Neuronal stem cell (in vitro differentiated cells): ENCODE results near the gene C1QTNF4.

Experiments used
- DNase-seq: peaks from one replicate; pipeline ENCODE4 v3.0.0-alpha.2; 2013; ENCODE audit warnings: low spot score
- H2AFZ ChIP-seq: one replicate; pipeline ENCODE4 v1.6.1; 2013; ENCODE audit warnings: mild to moderate bottlenecking, low read length, inconsistent platforms
- H2AK5ac ChIP-seq: 2 replicates; pipeline ENCODE4 v1.6.1; 2013; ENCODE audit warnings: low read depth, mild to moderate bottlenecking, inconsistent platforms, low read length, moderate library complexity, mixed read lengths
- H2BK120ac ChIP-seq: 2 replicates; pipeline ENCODE4 v1.6.1; 2013; ENCODE audit warnings: low read depth, mild to moderate bottlenecking, inconsistent platforms, low read length, moderate library complexity, mixed read lengths
- H2BK12ac ChIP-seq: one replicate; pipeline ENCODE4 v1.6.1; 2013; ENCODE audit warnings: low read length, inconsistent platforms
- H2BK15ac ChIP-seq: 2 replicates; pipeline ENCODE4 v1.6.1; 2013; ENCODE audit warnings: mild to moderate bottlenecking, low read length, inconsistent platforms, mixed read lengths
- H2BK5ac ChIP-seq: one replicate; pipeline ENCODE4 v1.6.1; 2013; ENCODE audit warnings: inconsistent platforms, mild to moderate bottlenecking, low read length, moderate library complexity
- H3K14ac ChIP-seq: one replicate; pipeline ENCODE4 v1.6.1; 2013; ENCODE audit warnings: low read length, inconsistent platforms
- H3K18ac ChIP-seq: 2 replicates; pipeline ENCODE4 v1.6.1; 2013; ENCODE audit warnings: low read length, inconsistent platforms
- H3K23ac ChIP-seq: 2 replicates; pipeline ENCODE4 v1.6.1; 2013; ENCODE audit warnings: low read depth, mild to moderate bottlenecking, mixed read lengths, low read length, inconsistent platforms; ENCODE audit not compliant: poor library complexity
- H3K27ac ChIP-seq: replicated peaks from 3 replicates; pipeline ENCODE4 v1.5.1; 2013; ENCODE audit warnings: low read length, inconsistent platforms
- H3K27me3 ChIP-seq, 3 experiments: 2 replicates each; pipeline ENCODE4 v1.6.1; 2013; ENCODE audit warnings: low read length in 3 of 3, mild to moderate bottlenecking in 2 of 3, inconsistent platforms in 1 of 3, low read depth in 1 of 3, mixed read lengths in 1 of 3, moderate library complexity in 1 of 3; ENCODE audit not compliant: control insufficient read depth in 3 of 3, insufficient read depth in 3 of 3
- H3K36me3 ChIP-seq, 2 donors: replicated peaks in 1 of 2; 2 replicates each; pipeline ENCODE4 v1.6.1; 2013; ENCODE audit warnings: low read length in 2 of 2; ENCODE audit not compliant: control insufficient read depth in 2 of 2, insufficient read depth in 2 of 2
- H3K4ac ChIP-seq: 2 replicates; pipeline ENCODE4 v1.6.1; 2013; ENCODE audit warnings: inconsistent platforms, mild to moderate bottlenecking, low read length, moderate library complexity
- H3K4me1 ChIP-seq, 2 donors: 1 replicate in 1 of 2; 2 replicates in 1 of 2; pipeline ENCODE4 v1.6.1; 2013; ENCODE audit warnings: low read length in 2 of 2, low read depth in 1 of 2; ENCODE audit not compliant: control insufficient read depth in 2 of 2, insufficient read depth in 1 of 2
- H3K4me2 ChIP-seq: one replicate; pipeline ENCODE4 v1.6.1; 2013; ENCODE audit warnings: mild to moderate bottlenecking, low read length, inconsistent platforms; ENCODE audit not compliant: insufficient read depth, poor library complexity, severe bottlenecking
- H3K4me3 ChIP-seq, 2 donors: 2 replicates each; pipeline ENCODE4 v1.5.1; 2013; ENCODE audit warnings: low read length in 2 of 2, mild to moderate bottlenecking in 2 of 2, inconsistent platforms in 1 of 2, moderate library complexity in 1 of 2
- H3K79me1 ChIP-seq: one replicate; pipeline ENCODE4 v1.6.1; 2013; ENCODE audit warnings: low read depth, mild to moderate bottlenecking, inconsistent platforms, low read length, moderate library complexity
- H3K9ac ChIP-seq: one replicate; pipeline ENCODE4 v1.6.1; 2013; ENCODE audit warnings: mild to moderate bottlenecking, low read depth, low read length, inconsistent platforms; ENCODE audit not compliant: poor library complexity
- H3K9me3 ChIP-seq, 2 donors: replicated peaks in 1 of 2; 2 replicates each; pipeline versions ENCODE3 to v1.6.1; 2013; ENCODE audit warnings: low read length in 2 of 2, mild to moderate bottlenecking in 2 of 2, inconsistent platforms in 1 of 2, low read depth in 1 of 2, mixed read lengths in 1 of 2, moderate library complexity in 1 of 2; ENCODE audit not compliant: control insufficient read depth in 2 of 2, insufficient read depth in 1 of 2
- H4K8ac ChIP-seq: one replicate; pipeline ENCODE4 v1.6.1; 2013; ENCODE audit warnings: low read depth, mild to moderate bottlenecking, inconsistent platforms, low read length, moderate library complexity
- H4K91ac ChIP-seq: one replicate; pipeline ENCODE4 v1.6.1; 2013; ENCODE audit warnings: low read length, low read depth, mild to moderate bottlenecking, inconsistent platforms; ENCODE audit not compliant: poor library complexity
- WGBS, 2 donors: extraction: QIAGEN DNeasy Blood & Tissue Kit; methylation state at CpG; one replicate each; pipeline ENCODE4 v1.1.7; 2013; ENCODE audit warnings: missing lambda C conversion rate in 2 of 2, mixed read lengths in 1 of 2; ENCODE audit not compliant: insufficient read length in 2 of 2, insufficient replicate concordance in 1 of 2; ENCODE audit errors: extremely low coverage in 2 of 2; 5-methylcytosine and 5-hydroxymethylcytosine counted together

The C1QTNF4 gene

GRCh38 chr11:47583844-47584243 lies 10.4 kb downstream of the C1QTNF4 start:
- Histone ChIP-seq H3K79me1 (peaks cover 11% of the 10 kb centered on the region), H2BK120ac (no peak overlapping the region), H2BK15ac (no peak overlapping the region), H3K18ac (no peak overlapping the region), H3K4me3 (no peak overlapping the region), H3K14ac (no peak overlapping the region), H2BK12ac (no peak overlapping the region), H3K4me1 (peaks cover 8% of the 10 kb centered on the region in 2 donors), H3K4ac (no peak overlapping the region), H3K36me3 (peaks cover 33 to 53% of the 10 kb centered on the region in 2 donors), H2BK5ac (no peak overlapping the region), H3K27ac (no peak overlapping the region), H3K27me3 (no peaks in the 10 kb centered on the region), H3K23ac (no peak overlapping the region), H3K9me3 (peaks cover 0 to 1% of the 10 kb centered on the region in 2 donors), H4K8ac (no peak overlapping the region), H2AK5ac (no peak overlapping the region), H3K4me2 (no peak overlapping the region), H2AFZ (no peak overlapping the region), H3K9ac (no peak overlapping the region), H4K91ac (no peak overlapping the region)
- no peak for DNase-seq
- no CpG with 5 or more reads among the region's 5 CpGs for WGBS, 2 donors

- Histone ChIP-seq H2AK5ac (peak within 1 kb of the TSS; percentile 17), H3K4me3 (peak within 1 kb of the TSS; percentile 89 to 95), H3K4me1 (peaks cover 12 to 18% of the 10 kb centered on the region in 2 donors), H3K36me3 (peaks cover 31 to 71% of the 10 kb centered on the region in 2 donors), H3K79me1 (peaks cover 12% of the 10 kb centered on the region), H2BK5ac (peak within 1 kb of the TSS; percentile 85), H3K27me3 (no peaks in the 10 kb centered on the region), H3K23ac (peak within 1 kb of the TSS; percentile 95), H4K8ac (no peak within 1 kb of the TSS), H3K4me2 (peak within 1 kb of the TSS; percentile 70), H3K14ac (peak within 1 kb of the TSS; percentile 97), H3K9ac (peak within 1 kb of the TSS; percentile 99), H2BK120ac (peak within 1 kb of the TSS; percentile 81), H2BK15ac (peak within 1 kb of the TSS; percentile 44), H3K27ac (peak within 1 kb of the TSS; percentile 94), H4K91ac (peak within 1 kb of the TSS; percentile 81), H2BK12ac (peak within 1 kb of the TSS; percentile 82), H3K4ac (peak within 1 kb of the TSS; percentile 71), H3K9me3 (peaks cover 1 to 2% of the 10 kb centered on the region in 2 donors), H3K18ac (peak within 1 kb of the TSS; percentile 99), H2AFZ (peak within 1 kb of the TSS; percentile 94)
- peak; percentile 94 for DNase-seq
- no CpG with 5 or more reads among the region's 72 CpGs for WGBS, 2 donors
Observed at GRCh38 chr11:47578524-47579494, 15.4 kb downstream of the C1QTNF4 start, which contains the start of the genes KBTBD4 and NDUFS3. KBTBD4 (minus strand) TSS chr11:47578970; CDS start chr11:47578951, 19 bp downstream. NDUFS3 (plus strand) TSS chr11:47579074; CDS start chr11:47579092, 18 bp downstream.

GRCh38 chr11:47577460-47578041 lies 16.7 kb downstream of the C1QTNF4 start:
- Histone ChIP-seq H2AK5ac (no peak overlapping the region), H3K4ac (no peak overlapping the region), H3K9me3 (peaks cover 1 to 2% of the 10 kb centered on the region in 2 donors), H3K18ac (no peak overlapping the region), H2AFZ (peak overlapping the region; percentile 94), H3K27ac (no peak overlapping the region), H3K4me2 (no peak overlapping the region), H3K23ac (no peak overlapping the region), H4K8ac (no peak overlapping the region), H3K9ac (no peak overlapping the region), H4K91ac (no peak overlapping the region), H3K36me3 (peaks cover 33 to 71% of the 10 kb centered on the region in 2 donors), H3K14ac (no peak overlapping the region), H2BK15ac (no peak overlapping the region), H3K27me3 (no peaks in the 10 kb centered on the region), H3K4me3 (peak overlapping the region in 1 of 2 donors; percentile 89), H2BK12ac (no peak overlapping the region), H2BK120ac (no peak overlapping the region), H3K79me1 (peaks cover 16% of the 10 kb centered on the region), H3K4me1 (peaks cover 12 to 18% of the 10 kb centered on the region in 2 donors), H2BK5ac (no peak overlapping the region)
- WGBS, 2 donors = no CpG with 5 or more reads among the region's 13 CpGs
- DNase-seq = no peak

GRCh38 chr11:47573321-47573720 lies 20.9 kb downstream of the C1QTNF4 start:
- Histone ChIP-seq H2BK5ac (no peak overlapping the region), H2AK5ac (no peak overlapping the region), H3K4me2 (no peak overlapping the region), H3K18ac (no peak overlapping the region), H3K27ac (no peak overlapping the region), H4K8ac (peak overlapping the region; percentile 45), H3K9ac (peak overlapping the region; percentile 24), H2BK12ac (no peak overlapping the region), H2AFZ (no peak overlapping the region), H3K27me3 (no peaks in the 10 kb centered on the region), H4K91ac (no peak overlapping the region), H3K79me1 (peaks cover 7% of the 10 kb centered on the region), H3K36me3 (peaks cover 25 to 74% of the 10 kb centered on the region in 2 donors), H3K9me3 (peaks cover 0 to 2% of the 10 kb centered on the region in 2 donors), H3K4me3 (peak overlapping the region in 1 of 2 donors; percentile 41), H2BK120ac (no peak overlapping the region), H3K4me1 (peaks cover 5 to 12% of the 10 kb centered on the region in 2 donors), H3K4ac (no peak overlapping the region), H3K23ac (no peak overlapping the region), H2BK15ac (no peak overlapping the region), H3K14ac (no peak overlapping the region)
- no CpG with 5 or more reads among the region's 11 CpGs for WGBS, 2 donors
- DNase-seq = no peak
